GM19455 (cell line): ENCODE measurements around the gene LIFR.
"Not testable (repeated sequence)": the region's sequence is repeated elsewhere in the genome, so short reads cannot be mapped to it uniquely, and the experiment has no call there.

ENCODE experiments used
- ATAC-seq: cut with Tn5 transposase; IDR thresholded peaks from one replicate; pipeline ENCODE4 v1.9.1; 2021; ENCODE audit not compliant: unreplicated experiment

Gene LIFR

GRCh38 chr5:38582975-38583319 is 26.5 kb upstream of the LIFR start:
- no peak for ATAC-seq

- no peak for ATAC-seq
Observed at GRCh38 chr5:38582293-38582974, 26.0 kb upstream of the LIFR start.

- no peak for ATAC-seq
Observed at GRCh38 chr5:38581597-38581996, 25.2 kb upstream of the LIFR start.

DNA sequence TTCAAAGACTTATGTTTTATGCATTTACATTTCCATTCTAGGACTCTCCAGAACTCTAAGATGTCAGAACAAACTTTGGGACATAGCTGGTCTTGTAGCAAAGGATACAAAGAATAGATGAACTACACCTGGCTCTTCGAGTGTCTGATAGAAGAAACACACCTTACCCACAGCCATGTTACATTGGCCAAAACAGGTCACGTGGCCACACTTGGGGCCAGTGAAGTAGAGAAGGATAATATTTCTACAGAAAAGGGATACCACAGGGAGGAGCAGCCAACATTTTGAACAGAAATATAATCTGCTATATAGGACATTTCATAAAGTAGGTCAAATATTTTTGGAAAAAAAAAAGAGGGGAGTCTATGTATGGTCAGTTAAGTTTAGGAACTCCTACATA is 22.7 kb upstream of the LIFR start:
- no peak for ATAC-seq

- ATAC-seq, result no peak
Observed at GRCh38 chr5:38576961-38577684, 20.7 kb upstream of the LIFR start.

DNA sequence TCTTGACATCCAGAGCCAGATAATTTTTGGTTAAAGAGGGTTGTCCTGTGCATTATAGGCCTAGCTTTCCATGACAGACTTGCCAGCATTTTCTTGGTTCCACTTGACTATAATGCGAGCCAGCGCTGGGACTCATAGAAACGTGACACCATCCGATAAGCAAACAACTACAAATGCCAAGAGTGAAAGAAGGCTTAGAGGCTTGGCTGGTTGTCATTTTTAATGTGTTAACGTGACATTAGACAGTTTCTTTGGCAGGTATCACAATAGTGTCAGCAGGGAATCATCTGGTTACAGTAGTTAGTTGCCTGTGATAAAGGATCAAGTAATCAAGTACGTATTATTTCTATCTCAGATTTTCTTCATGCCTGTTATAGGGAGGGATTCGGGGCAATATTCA is 20.0 kb upstream of the LIFR start:
- ATAC-seq, result no peak

DNA sequence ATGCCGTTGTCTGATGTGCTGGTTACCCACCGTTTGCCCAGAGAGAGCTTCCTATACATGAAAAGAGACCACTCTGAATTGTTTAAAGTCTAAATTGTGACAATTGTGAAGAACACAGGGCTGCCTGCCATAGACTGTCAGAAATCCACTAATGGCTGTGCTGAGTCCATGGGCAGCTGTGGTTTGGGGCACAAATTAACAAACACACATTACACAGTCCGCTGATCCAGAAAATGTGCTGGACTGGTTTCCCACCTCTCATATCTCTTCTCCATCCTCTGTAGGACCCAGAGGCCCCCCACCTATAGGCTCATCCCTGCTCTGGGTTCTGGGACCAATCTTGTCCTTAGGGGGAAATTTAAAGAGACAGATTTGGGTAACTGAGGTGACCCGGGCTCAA is 19.0 kb upstream of the LIFR start:
- ATAC-seq, result no peak

DNA sequence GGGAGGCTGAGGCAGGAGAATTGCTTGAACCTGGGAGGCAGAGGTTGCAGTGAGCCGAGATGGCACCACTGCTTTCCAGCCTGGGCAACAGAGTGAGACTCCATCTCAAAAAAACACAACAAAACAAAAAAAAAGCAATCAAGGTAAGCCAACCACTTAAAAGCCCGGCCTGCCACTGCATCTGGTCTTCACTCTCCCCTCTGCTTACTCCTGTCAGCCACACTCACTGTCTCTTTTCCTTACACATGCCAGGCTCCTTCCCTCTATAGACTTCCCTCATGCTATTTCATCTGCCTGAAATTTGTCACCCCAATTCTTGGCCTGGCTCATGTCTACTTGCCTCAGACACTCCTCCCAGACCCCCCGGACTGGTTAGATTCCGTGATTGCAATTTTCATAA is 17.6 kb upstream of the LIFR start:
- ATAC-seq, result no peak

- ATAC-seq, result no peak
Observed at GRCh38 chr5:38573521-38573920, 17.1 kb upstream of the LIFR start.

GRCh38 chr5:38569180-38569579 is 12.7 kb upstream of the LIFR start:
- no peak for ATAC-seq

GRCh38 chr5:38567306-38567705 is 10.9 kb upstream of the LIFR start:
- ATAC-seq, result not testable (repeated sequence)

DNA sequence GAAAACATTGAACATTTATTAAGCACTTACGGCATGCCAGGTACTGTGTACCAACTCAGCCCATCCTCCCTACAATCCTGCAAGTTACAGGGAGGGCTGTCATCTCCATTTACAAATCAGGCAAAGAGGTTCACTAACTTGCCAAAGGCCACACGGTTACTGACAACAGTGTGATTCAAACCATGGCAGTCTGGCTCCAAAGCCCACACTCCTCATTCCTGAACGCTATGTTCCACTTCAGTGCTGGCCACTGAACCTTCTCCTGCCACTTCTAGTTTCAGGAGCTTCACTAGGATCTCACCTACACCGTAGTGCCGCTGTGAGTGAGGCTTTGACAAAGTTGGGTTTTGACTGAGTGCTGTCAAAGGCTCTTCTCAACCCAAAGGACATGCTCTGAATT is 7.2 kb upstream of the LIFR start:
- ATAC-seq, result no peak

DNA sequence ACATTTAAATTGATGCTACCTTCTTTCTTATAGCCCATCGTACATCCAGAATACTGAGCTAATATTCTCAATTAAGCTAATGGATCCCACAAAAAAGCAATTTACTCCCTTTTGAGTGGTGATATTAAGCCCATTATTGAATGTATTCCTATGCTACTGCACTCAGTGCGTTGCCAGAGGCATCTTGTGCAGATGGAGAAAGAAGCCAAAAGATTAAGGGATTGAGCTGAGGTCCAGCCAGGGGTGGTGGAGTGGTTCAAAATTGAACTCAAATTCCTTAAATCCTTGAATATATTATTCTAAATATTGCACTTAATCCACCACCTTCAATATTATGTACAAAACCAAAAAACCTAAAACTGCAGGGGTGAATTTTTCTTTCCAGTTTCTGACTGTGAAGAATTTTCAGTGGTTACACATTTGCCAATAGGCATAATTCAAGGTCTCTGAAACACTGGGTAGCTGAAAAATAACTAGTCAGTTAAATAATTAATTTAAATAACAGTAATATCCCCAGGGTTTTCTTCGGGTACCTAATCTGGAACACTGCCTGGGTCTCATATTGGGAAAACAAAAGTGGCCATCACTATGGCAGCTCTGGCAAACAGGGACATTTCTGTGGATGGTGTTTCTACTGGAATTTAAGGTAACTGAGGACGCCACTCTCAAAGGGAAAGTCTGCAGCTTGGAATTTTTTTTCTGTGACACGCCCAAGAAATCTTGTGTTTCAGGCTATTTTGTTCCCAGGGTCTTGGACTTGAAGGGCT is 6.2 kb upstream of the LIFR start:
- ATAC-seq, result no peak

DNA sequence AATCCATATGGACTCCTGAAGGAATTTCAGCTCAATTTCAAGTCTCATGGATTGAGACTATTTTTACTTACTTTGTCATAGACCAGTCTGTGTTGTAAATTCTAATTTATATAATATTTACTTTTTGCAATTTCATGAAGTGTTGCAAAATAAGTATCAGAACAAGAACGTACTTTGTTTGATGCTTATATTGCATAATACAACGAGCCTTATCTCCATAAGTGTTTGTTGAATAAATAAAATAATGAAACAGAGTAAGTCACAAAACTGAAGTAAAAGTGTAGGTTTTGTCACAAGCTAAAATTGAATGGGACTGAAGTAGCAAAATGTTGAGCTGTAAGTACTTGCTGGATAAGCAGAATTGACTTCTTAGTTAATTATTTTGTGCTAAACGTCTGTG is 3.0 kb upstream of the LIFR start:
- no peak for ATAC-seq

DNA sequence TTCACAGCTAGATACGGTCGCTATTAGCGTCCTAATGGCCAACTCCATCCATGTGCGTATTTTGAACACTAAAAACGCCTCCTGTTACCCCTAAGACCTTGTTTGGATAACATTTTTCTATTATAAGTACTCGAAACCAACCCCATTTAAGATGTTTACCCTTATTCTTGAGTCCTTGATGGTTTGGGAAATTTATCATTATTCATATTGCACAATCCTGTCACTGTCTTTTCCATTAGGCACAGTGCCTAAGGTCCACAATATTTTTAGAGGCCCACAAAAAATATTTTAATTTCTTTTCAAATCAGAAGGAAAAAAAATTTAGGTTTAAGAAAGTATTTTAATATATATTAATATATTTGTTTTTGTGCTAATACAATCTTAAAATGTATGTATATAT is 1.3 kb upstream of the LIFR start:
- no peak for ATAC-seq

DNA sequence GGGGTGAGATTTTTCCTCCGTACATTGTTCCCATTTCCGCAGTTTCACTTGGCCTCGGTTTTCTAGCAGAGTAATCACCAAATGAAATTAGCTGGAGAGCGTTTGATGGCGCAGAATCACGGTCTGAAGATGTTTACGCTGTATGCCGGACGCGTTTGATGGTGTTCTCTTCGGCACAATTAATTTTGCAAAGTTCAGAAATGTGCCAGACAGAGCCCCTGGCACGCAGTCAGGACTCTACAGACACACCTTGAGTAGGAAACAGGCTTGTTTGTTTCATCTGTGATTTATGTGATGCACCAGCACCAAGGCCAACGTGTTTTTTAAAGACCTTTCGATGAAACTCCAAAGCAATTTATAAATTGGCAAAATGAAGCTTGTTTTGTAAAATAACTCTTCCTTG is 863 bp upstream of the LIFR start:
- ATAC-seq, result no peak

GRCh38 chr5:38556088-38556598 is 303 bp downstream of the LIFR start:
- peak; percentile 46 for ATAC-seq

DNA sequence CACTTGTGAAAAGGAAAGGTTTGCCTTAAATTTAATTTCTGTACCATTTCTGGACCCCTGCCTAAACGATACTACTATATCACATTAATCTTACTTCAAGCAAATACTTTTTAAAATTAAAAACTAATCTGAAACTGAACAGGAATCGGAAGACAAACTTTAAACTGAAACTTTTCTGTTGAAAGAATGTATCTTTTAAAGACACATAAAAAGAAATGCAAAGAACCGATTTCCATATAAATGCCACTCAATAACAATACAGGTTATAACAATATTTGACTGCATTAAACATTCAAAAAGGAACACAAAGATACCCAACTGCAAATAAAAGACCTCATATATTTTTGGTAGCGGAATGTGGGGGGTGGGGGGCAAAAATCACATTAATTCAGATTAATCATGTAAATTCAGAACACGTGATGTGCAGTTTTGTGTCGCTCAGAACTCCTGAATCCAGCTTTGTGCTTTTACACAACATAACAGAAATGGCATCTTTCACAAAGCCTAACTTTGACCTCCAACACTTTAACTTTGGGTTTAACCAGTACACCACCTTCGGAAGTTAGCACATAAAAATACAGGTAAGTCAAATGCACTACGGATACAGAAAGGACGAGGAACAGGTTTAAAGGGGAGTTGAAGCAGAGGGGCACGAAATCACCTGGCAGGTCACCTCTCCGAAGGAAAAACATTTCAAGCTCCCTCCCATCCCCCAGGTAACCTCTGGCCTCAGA is 925 bp downstream of the LIFR start:
- no peak for ATAC-seq

DNA sequence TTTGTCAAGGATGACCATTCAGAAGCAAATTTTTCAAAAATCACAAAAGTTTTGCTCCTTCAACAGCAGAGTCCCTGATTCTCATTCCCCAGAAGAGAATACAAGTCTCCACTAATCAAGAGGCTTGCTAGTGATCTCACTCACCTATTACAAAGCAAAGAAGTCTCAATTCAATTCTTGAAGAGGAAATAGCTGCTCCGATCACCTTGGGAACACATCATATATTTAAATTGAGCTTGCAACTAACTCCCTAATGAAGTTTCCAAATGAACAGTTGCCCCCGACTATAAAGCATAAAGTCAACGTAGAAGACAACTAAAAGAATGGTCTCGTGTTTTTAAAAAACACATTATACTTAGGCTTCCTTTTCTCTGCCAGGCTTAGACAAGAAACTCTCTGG is 1.6 kb downstream of the LIFR start:
- ATAC-seq, result no peak

- no peak for ATAC-seq
Observed at GRCh38 chr5:38554403-38554802, 2.0 kb downstream of the LIFR start.

GRCh38 chr5:38553001-38553521 is 3.4 kb downstream of the LIFR start:
- ATAC-seq, result no peak
